K562 (cell line): ENCODE measurements around the gene FAM167B. TPM values are rescaled to one million over a fixed set of nuclear protein-coding genes. Genes with fewer than 3 reads are reported as not detected.

Experiments
- ATAC-seq: fragments of 200-7000 bp; cut with Tn5 transposase; 3 replicates; pipeline ENCODE4 v1.9.1; 2020; ENCODE audit warnings: moderate library complexity
- BruUV-seq: library from RNA; stranded (reverse); fragments of 400-500 nt; replicated peaks from 2 replicates; lab custom pipeline; 2021; lab: Mats Ljungman, UMichigan
- CTCF ChIA-PET: fragments of 300-600 bp; formaldehyde crosslinking; extraction: SDS; loops from one replicate; lab custom pipeline; 2021; ENCODE audit warnings: low intra/inter-chr PET ratio; lab: Yijun Ruan, JAX
- POLR2A ChIA-PET: fragments of 300-600, 350-650 bp; sonication (Branson Sonifier 250); formaldehyde crosslinking; extraction: SDS; loops from one replicate; lab custom pipeline; 2021; ENCODE audit warnings: antibody characterized with exemption, inconsistent platforms; lab: Yijun Ruan, JAX
- DNase-seq, 4 experiments: peaks; one replicate each; pipeline versions ENCODE4 v3.0.0 to v3.0.0-alpha.2; 2011 to 2018; ENCODE audit warnings: low spot score in 3 of 4, mixed read lengths in 3 of 4; ENCODE audit errors: extremely low read depth in 1 of 4
- FAIRE-seq: peaks from 2 replicates; lab custom pipeline; 2011; peaks lifted over from hg19 to GRCh38; lab: Jason Lieb, UNC
- H2AFZ ChIP-seq: 2 replicates; pipeline ENCODE4 v1.6.0; 2011; ENCODE audit warnings: low read depth, low read length, control low read depth, inconsistent platforms
- H3K27ac ChIP-seq: fragments of 200-600 bp; 3 replicates; pipeline ENCODE4 v1.8.0; 2011; ENCODE audit warnings: low read depth, mild to moderate bottlenecking, control low read depth, inconsistent platforms, low read length, moderate library complexity, mixed read lengths; ENCODE audit errors: extremely low read depth
- H3K27me3 ChIP-seq, 2 experiments: fragments of 300-600 bp in 1 of 2; 2 replicates in 1 of 2; 3 replicates in 1 of 2; pipeline versions ENCODE4 v1.6.0 to v1.8.0; 2011; ENCODE audit warnings: inconsistent platforms in 2 of 2, low read length in 2 of 2, mild to moderate bottlenecking in 1 of 2, mixed read lengths in 1 of 2, moderate library complexity in 1 of 2; ENCODE audit not compliant: control insufficient read depth in 2 of 2, insufficient read depth in 2 of 2
- H3K36me3 ChIP-seq: fragments of 300-600 bp; 3 replicates; pipeline ENCODE4 v1.8.0; 2011; ENCODE audit warnings: mild to moderate bottlenecking, low read length, inconsistent platforms; ENCODE audit not compliant: control insufficient read depth, insufficient read depth
- H3K4me1 ChIP-seq, 2 experiments: fragments of 200-600 bp in 1 of 2; replicated peaks in 1 of 2; 2 replicates in 1 of 2; 3 replicates in 1 of 2; pipeline versions ENCODE4 v1.5.1 to v1.8.0; 2011; ENCODE audit warnings: inconsistent platforms in 2 of 2, low read length in 2 of 2, mild to moderate bottlenecking in 1 of 2, mixed read lengths in 1 of 2, moderate library complexity in 1 of 2; ENCODE audit not compliant: control insufficient read depth in 2 of 2, insufficient read depth in 2 of 2
- H3K4me2 ChIP-seq: 2 replicates; pipeline ENCODE4 v1.6.1; 2011; ENCODE audit warnings: low read length, control low read depth, inconsistent platforms, mixed read lengths; ENCODE audit not compliant: insufficient read depth
- H3K4me3 ChIP-seq: fragments of 200-600 bp; sonication (generic), shearing (Covaris generic); 2 replicates; pipeline ENCODE4 v1.5.1; 2016; ENCODE audit warnings: control low read depth, inconsistent platforms
- H3K79me2 ChIP-seq: fragments of 200-600 bp; 3 replicates; pipeline ENCODE4 v1.8.0; 2011; ENCODE audit warnings: low read length, inconsistent platforms; ENCODE audit not compliant: control insufficient read depth, insufficient read depth
- H3K9ac ChIP-seq, 2 experiments: 2 replicates each; pipeline versions ENCODE4 v1.6.0 to v1.6.1; 2011; ENCODE audit warnings: low read depth in 2 of 2, low read length in 2 of 2, control low read depth in 1 of 2, inconsistent platforms in 1 of 2, mild to moderate bottlenecking in 1 of 2, mixed read lengths in 1 of 2; ENCODE audit not compliant: insufficient read depth in 1 of 2
- H3K9me1 ChIP-seq: one replicate; pipeline ENCODE4 v1.6.0; 2011; ENCODE audit warnings: inconsistent platforms, mild to moderate bottlenecking, low read length, moderate library complexity; ENCODE audit not compliant: control insufficient read depth, insufficient read depth
- H3K9me3 ChIP-seq: replicated peaks from 2 replicates; pipeline ENCODE4 v1.5.1; 2011; ENCODE audit warnings: low read depth, low read length, inconsistent platforms; ENCODE audit not compliant: control insufficient read depth, insufficient read depth
- H4K20me1 ChIP-seq: replicated peaks from 2 replicates; pipeline ENCODE4 v1.6.1; 2011; ENCODE audit warnings: low read length, inconsistent platforms, mixed read lengths; ENCODE audit not compliant: control insufficient read depth, insufficient read depth
- ARHGAP35 ChIP-seq: fragments of 450-650 bp; IDR thresholded peaks from 2 replicates; pipeline ENCODE4 v1.6.1; 2018; ENCODE audit not compliant: partially characterized antibody
- ETV5 ChIP-seq: sonication (generic); formaldehyde crosslinking; IDR thresholded peaks from 2 replicates; pipeline ENCODE4 v1.4.0; 2020; ENCODE audit warnings: low read depth, mild to moderate bottlenecking, missing genetic modification reagents
- HNRNPK ChIP-seq: fragments of 200-400 bp; formaldehyde crosslinking; IDR thresholded peaks from one replicate; pipeline ENCODE4 v1.6.1; 2018; ENCODE audit warnings: mild to moderate bottlenecking, low read depth, low read length; ENCODE audit not compliant: poor library complexity, severe bottlenecking
- MAFF ChIP-seq: IDR thresholded peaks from 2 replicates; pipeline ENCODE4 v1.6.1; 2012; ENCODE audit warnings: low read length, improper control_type of control experiment
- MBD1 ChIP-seq: fragments of 250-450 bp; sonication (Bioruptor Pico); IDR thresholded peaks from 2 replicates; pipeline ENCODE4 v1.8.0; 2022; ENCODE audit warnings: inconsistent platforms
- MCM2 ChIP-seq: fragments of 450-650 bp; IDR thresholded peaks from 2 replicates; pipeline ENCODE4 v1.6.1; 2017; ENCODE audit warnings: low read depth, mild to moderate bottlenecking
- MXI1 ChIP-seq: IDR thresholded peaks from 2 replicates; pipeline ENCODE4 v1.6.1; 2011; ENCODE audit warnings: low read depth, mild to moderate bottlenecking, improper control_type of control experiment, low read length
- RBFOX2 ChIP-seq: fragments of 200-400 bp; formaldehyde crosslinking; IDR thresholded peaks from 2 replicates; pipeline ENCODE4 v1.6.1; 2017; ENCODE audit warnings: low read depth, mild to moderate bottlenecking, low read length, moderate library complexity
- RBM15 ChIP-seq: fragments of 200-400 bp; formaldehyde crosslinking; IDR thresholded peaks from 2 replicates; pipeline ENCODE4 v1.6.1; 2018; ENCODE audit warnings: mild to moderate bottlenecking, low read length, moderate library complexity; ENCODE audit not compliant: insufficient read depth
- RUNX1 ChIP-seq: sonication (generic); IDR thresholded peaks from 2 replicates; pipeline ENCODE4 v1.6.1; 2016; ENCODE audit warnings: antibody characterized with exemption, low read depth
- STAG1 ChIP-seq: sonication (generic); formaldehyde crosslinking; IDR thresholded peaks from 2 replicates; pipeline ENCODE4 v1.5.0; 2020; ENCODE audit warnings: missing genetic modification reagents, borderline replicate concordance
- TEAD1 ChIP-seq, 2 experiments: fragments of 450-650 bp in 1 of 2; sonication (generic) in 1 of 2; formaldehyde crosslinking; IDR thresholded peaks; 2 replicates each; pipeline versions ENCODE4 v1.4.0 to v1.8.0; 2020 to 2022; ENCODE audit warnings: mild to moderate bottlenecking in 2 of 2, missing genetic modification reagents in 1 of 2
- ZNF316 ChIP-seq: fragments of 450-650 bp; IDR thresholded peaks from 2 replicates; pipeline ENCODE4 v1.6.1; 2016
- ZNF695 ChIP-seq: fragments of 450-650 bp; formaldehyde crosslinking; IDR thresholded peaks from 2 replicates; pipeline ENCODE4 v1.4.0; 2020; ENCODE audit warnings: mild to moderate bottlenecking, moderate library complexity
- ZNF75A ChIP-seq: fragments of 450-650 bp; formaldehyde crosslinking; IDR thresholded peaks from 2 replicates; pipeline ENCODE4 v1.4.0; 2020; ENCODE audit warnings: mild to moderate bottlenecking
- WGBS: fragments of 100-300 bp; shearing (Covaris generic); methylation state at CpG from one replicate; pipeline ENCODE4 v1.1.6; 2016; ENCODE audit warnings: low coverage, mixed read lengths; ENCODE audit not compliant: insufficient coverage; ENCODE audit errors: missing lambda C conversion rate; 5-methylcytosine and 5-hydroxymethylcytosine counted together
- in situ Hi-C: fragments of 300-500 bp; cut with MboI; formaldehyde crosslinking; loops from 4 replicates; pipeline ENCODE4 v1.15.0; 2018; ENCODE audit warnings: inconsistent platforms, mixed read lengths
- intact Hi-C: fragments of 100-400 bp; cut with micrococcal nuclease; formaldehyde crosslinking; loops from 2 replicates; pipeline ENCODE4 v1.14.2; 2022
- polyA plus RNA-seq, 8 experiments: library from polyadenylated mRNA; depleted of rRNA in 4 of 8; stranded (reverse) in 5 of 8; unstranded in 3 of 8; fragments of >200 nt; fragmentation: Nextera tagmentation in 2 of 8; fragmentation: Illumina TruSeq in 1 of 8; extraction: Ambion mirVana in 2 of 8; extraction: Trizol in 1 of 8; gene quantifications; 2 replicates each; pipeline versions ENCODE4 v1.2.1 to v1.2.3, GENCODE V29; 2011 to 2014; ENCODE audit warnings: inconsistent platforms in 1 of 8, missing spikeins in 1 of 8
- total RNA-seq, 7 experiments: library from RNA; depleted of rRNA in 6 of 7; stranded (reverse); fragments of >200 nt in 6 of 7; fragmentation: Illumina TruSeq in 2 of 7; extraction: Trizol in 2 of 7; gene quantifications; 2 replicates each; pipeline versions ENCODE4 v1.2.1 to v1.2.3, GENCODE V29; 2011 to 2021; ENCODE audit warnings: low replicate concordance in 1 of 7
- TF ChIP-seq, protein P1 (sequence below): fragments of 450-650 bp; formaldehyde crosslinking; IDR thresholded peaks from 2 replicates; pipeline ENCODE4 v1.4.0; 2022; ENCODE audit warnings: mild to moderate bottlenecking, moderate library complexity
- TF ChIP-seq, protein P2 (sequence below): conservative IDR thresholded peaks from 2 replicates; pipeline ENCODE4 v1.6.1; 2011; ENCODE audit warnings: low read depth, mild to moderate bottlenecking, low read length; ENCODE audit not compliant: control insufficient read depth

Gene FAM167B
- total and polyA plus RNA-seq, 9 of the 15 experiments (the other 6 are each of a cell fraction or from before 2014, with no cell fraction given) = not detected

GRCh38 chr1:32201011-32201855, 45.8 kb upstream of the FAM167B start (continued):
- TF ChIP-seq RBFOX2 = peak; percentile 48
- TF ChIP-seq MCM2 = no peak
- TF ChIP-seq ARHGAP35 = no peak

- peaks cover 25% of the 10 kb centered on the region for H3K79me2 ChIP-seq
- H3K27me3 ChIP-seq = no peaks in the 10 kb centered on the region
- no peak for ATAC-seq
- peaks cover 24 to 54% of the 10 kb centered on the region in 2 experiments for H3K4me1 ChIP-seq
- CTCF ChIA-PET = no interaction called here
- in situ Hi-C loops = no loop called here
- WGBS = 66% methylated on average over 26 of the region's 26 CpGs
- POLR2A ChIA-PET = interaction anchor here (0.6 to 7.8 kb wide), 15 partner anchors 9 to 140 kb away, joined by 3 to 80 read pairs (median 4); partner anchors contain the start of genes HDAC1, KPNA6 and MARCKSL1
- H3K4me3 ChIP-seq = peak overlapping the region; percentile 74
- H3K9me3 ChIP-seq = no peaks in the 10 kb centered on the region
- H2AFZ ChIP-seq = peak overlapping the region; percentile 92
- H3K27ac ChIP-seq = peak overlapping the region; percentile 31; the same call in 1 of the 3 replicates
- DNase-seq = peak in 1 of 4 experiments; percentile 15
- no TSS peak for BruUV-seq
- H3K9me1 ChIP-seq = peaks cover 4% of the 10 kb centered on the region
- peak overlapping the region; percentile 99 for H3K4me2 ChIP-seq
- intact Hi-C loops = loop anchor here (5.0 kb wide), 1 partner anchor 42 kb away; the partner anchor contains the start of gene FAM167B
- H3K36me3 ChIP-seq = peaks cover 28% of the 10 kb centered on the region; the same call in 2 of the 3 replicates
- H4K20me1 ChIP-seq = no peaks in the 10 kb centered on the region
- FAIRE-seq = no peak
- peak overlapping the region; percentile 90 to 100; a peak in 3 of 4 replicates for H3K9ac ChIP-seq
- no peak for TF ChIP-seq HNRNPK
- 0 out of 2 replicates have a peak, but pooled peaks have one; percentile 79 for TF ChIP-seq MBD1
- TF ChIP-seq ZNF695 (CRISPR knock-in tag) = peak; percentile 8; the same call in 1 of the 2 replicates
- no peak for TF ChIP-seq RUNX1
- TF ChIP-seq TEAD1 (CRISPR knock-in tag; IDR thresholded peaks at IDR 0.05) = 0 out of 4 replicates have a peak, but pooled peaks of 1 of the 2 experiments have one; percentile 3
- 0 out of 2 replicates have a peak, but pooled peaks have one; percentile 24 for TF ChIP-seq STAG1
- no peak for TF ChIP-seq ZNF75A (CRISPR knock-in tag)
- no peak for TF ChIP-seq MAFF
- TF ChIP-seq, protein P1, sequence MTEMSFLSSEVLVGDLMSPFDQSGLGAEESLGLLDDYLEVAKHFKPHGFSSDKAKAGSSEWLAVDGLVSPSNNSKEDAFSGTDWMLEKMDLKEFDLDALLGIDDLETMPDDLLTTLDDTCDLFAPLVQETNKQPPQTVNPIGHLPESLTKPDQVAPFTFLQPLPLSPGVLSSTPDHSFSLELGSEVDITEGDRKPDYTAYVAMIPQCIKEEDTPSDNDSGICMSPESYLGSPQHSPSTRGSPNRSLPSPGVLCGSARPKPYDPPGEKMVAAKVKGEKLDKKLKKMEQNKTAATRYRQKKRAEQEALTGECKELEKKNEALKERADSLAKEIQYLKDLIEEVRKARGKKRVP = no peak
- TF ChIP-seq RBM15 = no peak
- no peak for TF ChIP-seq ZNF316
- TF ChIP-seq, protein P2, sequence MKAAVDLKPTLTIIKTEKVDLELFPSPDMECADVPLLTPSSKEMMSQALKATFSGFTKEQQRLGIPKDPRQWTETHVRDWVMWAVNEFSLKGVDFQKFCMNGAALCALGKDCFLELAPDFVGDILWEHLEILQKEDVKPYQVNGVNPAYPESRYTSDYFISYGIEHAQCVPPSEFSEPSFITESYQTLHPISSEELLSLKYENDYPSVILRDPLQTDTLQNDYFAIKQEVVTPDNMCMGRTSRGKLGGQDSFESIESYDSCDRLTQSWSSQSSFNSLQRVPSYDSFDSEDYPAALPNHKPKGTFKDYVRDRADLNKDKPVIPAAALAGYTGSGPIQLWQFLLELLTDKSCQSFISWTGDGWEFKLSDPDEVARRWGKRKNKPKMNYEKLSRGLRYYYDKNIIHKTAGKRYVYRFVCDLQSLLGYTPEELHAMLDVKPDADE = no peak
- TF ChIP-seq MXI1 = no peak
- no peak for TF ChIP-seq ETV5 (CRISPR knock-in tag)
These were observed 42.1 kb upstream of the FAM167B start for GRCh38 chr1:32204943-32205361.
